HepG2 (cell line): ENCODE results near the gene JPH4. TPM values are rescaled to one million over a fixed set of nuclear protein-coding genes. Genes with fewer than 3 reads are reported as not detected.

Source experiments
- AHR ChIP-seq: IDR thresholded peaks from 2 replicates; pipeline ENCODE4 v1.6.1; 2018; ENCODE audit warnings: missing genetic modification reagents, missing compliant biosample characterization
- BCLAF1 ChIP-seq: fragments of 450-650 bp; IDR thresholded peaks from 2 replicates; pipeline ENCODE4 v1.6.1; 2017; ENCODE audit warnings: mild to moderate bottlenecking
- BRF2 ChIP-seq: sonication (generic); formaldehyde crosslinking; IDR thresholded peaks from 2 replicates; pipeline ENCODE4 v1.8.1; 2022; ENCODE audit warnings: mild to moderate bottlenecking, missing genetic modification reagents
- HMGXB4 ChIP-seq, 2 experiments: sonication (generic) in 1 of 2; formaldehyde crosslinking in 1 of 2; IDR thresholded peaks; 2 replicates each; pipeline versions ENCODE4 v1.4.0 to v1.6.1; 2018 to 2020; ENCODE audit warnings: missing genetic modification reagents in 2 of 2, borderline replicate concordance in 1 of 2, low read depth in 1 of 2, mild to moderate bottlenecking in 1 of 2, missing biosample characterization in 1 of 2
- NR1H2 ChIP-seq: sonication (generic); formaldehyde crosslinking; IDR thresholded peaks from 2 replicates; pipeline ENCODE4 v1.8.1; 2022; ENCODE audit warnings: low read depth, missing genetic modification reagents, borderline replicate concordance
- NR2C2 ChIP-seq: sonication (generic); formaldehyde crosslinking; IDR thresholded peaks from 2 replicates; pipeline ENCODE4 v1.4.0; 2020; ENCODE audit warnings: missing genetic modification reagents, mild to moderate bottlenecking, moderate library complexity, borderline replicate concordance
- PTBP1 ChIP-seq: fragments of 200-400 bp; formaldehyde crosslinking; IDR thresholded peaks from 2 replicates; pipeline ENCODE4 v1.6.1; 2018; ENCODE audit warnings: low read length, low read depth; ENCODE audit not compliant: poor library complexity, severe bottlenecking
- RAD21 ChIP-seq: fragments of 450-650 bp; formaldehyde crosslinking; IDR thresholded peaks from 2 replicates; pipeline ENCODE4 v1.5.0; 2020; ENCODE audit warnings: mild to moderate bottlenecking
- SCMH1 ChIP-seq: sonication (generic); formaldehyde crosslinking; IDR thresholded peaks from 2 replicates; pipeline ENCODE4 v1.9.0; 2021; ENCODE audit warnings: missing genetic modification reagents, mild to moderate bottlenecking, borderline replicate concordance
- SUZ12 ChIP-seq: fragments of 150-350 bp; IDR thresholded peaks from 2 replicates; pipeline ENCODE4 v1.6.1; 2014; ENCODE audit warnings: low read depth, low read length
- THYN1 ChIP-seq: sonication (generic); formaldehyde crosslinking; IDR thresholded peaks from 2 replicates; pipeline ENCODE4 v1.8.1; 2023; ENCODE audit warnings: low read depth, mild to moderate bottlenecking, moderate library complexity, missing genetic modification reagents, borderline replicate concordance
- ZFP82 ChIP-seq: sonication (generic); formaldehyde crosslinking; IDR thresholded peaks from 2 replicates; pipeline ENCODE4 v1.5.1; 2020; ENCODE audit warnings: mild to moderate bottlenecking, missing genetic modification reagents, borderline replicate concordance
- ZNF20 ChIP-seq: sonication (generic); formaldehyde crosslinking; IDR thresholded peaks from 2 replicates; pipeline ENCODE4 v1.4.0; 2020; ENCODE audit warnings: mild to moderate bottlenecking, moderate library complexity, missing genetic modification reagents
- ZNF263 ChIP-seq: sonication (generic); formaldehyde crosslinking; IDR thresholded peaks from 2 replicates; pipeline ENCODE4 v1.4.0; 2020; ENCODE audit warnings: missing genetic modification reagents
- ZNF337 ChIP-seq: sonication (generic); formaldehyde crosslinking; IDR thresholded peaks from 2 replicates; pipeline ENCODE4 v1.5.1; 2020; ENCODE audit warnings: missing genetic modification reagents, low read depth, mild to moderate bottlenecking, borderline replicate concordance
- ZNF383 ChIP-seq: sonication (generic); formaldehyde crosslinking; IDR thresholded peaks from 2 replicates; pipeline ENCODE4 v1.4.0; 2020; ENCODE audit warnings: missing genetic modification reagents, mild to moderate bottlenecking, borderline replicate concordance
- polyA plus RNA-seq, 8 experiments: library from polyadenylated mRNA; depleted of rRNA in 3 of 8; stranded (reverse) in 7 of 8; unstranded in 1 of 8; fragments of >200 nt; fragmentation: Illumina TruSeq in 4 of 8; extraction: Trizol in 4 of 8; gene quantifications; 2 replicates each; pipeline versions ENCODE4 v1.2.1 to v1.2.3, GENCODE V29; 2011 to 2016; ENCODE audit warnings: low read depth in 4 of 8, missing spikeins in 1 of 8, mixed read lengths in 1 of 8; ENCODE audit not compliant: insufficient read depth in 1 of 8
- total RNA-seq, 5 experiments: library from RNA; depleted of rRNA; stranded (reverse); fragments of >200 nt; fragmentation: Illumina TruSeq; extraction: Trizol; gene quantifications; 2 replicates each; pipeline ENCODE4 v1.2.3, GENCODE V29; 2016; ENCODE audit warnings: low read depth in 1 of 5
- TF ChIP-seq, protein P1 (sequence below): IDR thresholded peaks from 2 replicates; pipeline ENCODE4 v1.6.1; 2012; ENCODE audit warnings: low read depth, low read length, improper control_type of control experiment
- TF ChIP-seq, protein P2 (sequence below): sonication (generic); formaldehyde crosslinking; IDR thresholded peaks from 2 replicates; pipeline ENCODE4 v1.5.0; 2020; ENCODE audit warnings: mild to moderate bottlenecking, missing genetic modification reagents

JPH4 gene
- total and polyA plus RNA-seq, 2 of the 13 experiments (the other 11 are each of a cell fraction or from before 2014, with no cell fraction given): 0.08 to 0.22 TPM

DNA sequence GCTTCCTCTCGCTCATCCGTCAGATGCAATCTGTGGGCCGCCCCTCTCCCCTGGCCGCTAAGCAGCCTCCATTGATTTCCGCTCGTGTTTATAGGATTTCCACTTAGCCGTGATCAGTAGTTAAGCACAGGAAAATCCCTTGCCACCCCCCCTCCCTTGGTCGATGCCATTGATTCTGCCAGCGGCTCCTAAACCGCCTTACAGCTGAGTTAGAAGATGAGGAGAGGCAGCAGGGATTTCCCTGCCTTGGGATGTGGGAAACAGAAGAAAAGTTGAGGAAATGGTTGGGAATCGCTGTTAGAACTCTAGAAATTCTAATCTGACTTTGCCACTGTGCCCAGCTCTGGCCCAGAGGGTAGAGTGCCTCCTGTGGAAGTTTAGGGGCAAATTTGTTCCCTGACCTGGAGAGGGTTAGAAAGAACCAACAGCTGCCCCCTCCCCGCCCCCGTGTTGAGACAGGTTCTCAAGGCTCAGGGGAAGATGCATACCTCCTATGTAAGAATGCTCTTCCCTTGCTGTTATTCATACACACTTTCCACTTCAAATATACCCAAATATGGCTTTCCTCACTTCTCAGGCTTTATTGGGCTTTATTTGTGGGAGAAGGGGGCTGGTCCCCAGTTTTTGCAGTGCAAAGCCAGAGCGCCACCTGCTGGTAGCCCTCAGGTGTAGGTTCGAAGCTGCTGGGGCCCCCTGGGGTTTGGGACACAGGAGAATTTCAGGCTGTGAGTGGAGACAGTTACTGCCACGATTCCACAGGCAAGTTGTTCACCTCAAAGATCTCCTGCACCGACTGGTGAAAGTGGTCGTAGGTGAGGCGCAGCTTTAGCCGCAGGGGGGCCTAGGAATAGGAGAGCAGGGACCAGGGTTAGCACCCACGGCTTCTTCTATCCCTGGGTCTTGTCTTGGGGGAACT lies 19.3 kb downstream of the JPH4 start (continued):
- TF ChIP-seq NR2C2 (CRISPR knock-in tag) (no peak), ZNF20 (CRISPR knock-in tag) (no peak), HMGXB4 (CRISPR knock-in tag; IDR thresholded peaks at IDR 0.05; ENCODE audit: borderline replicate concordance in 1 of 2, low read depth in 1 of 2) (peak; percentile 57 to 65), AHR (CRISPR knock-in tag) (no peak), RAD21 (CRISPR knock-in tag) (peak; percentile 95), SCMH1 (CRISPR knock-in tag) (no peak), BRF2 (CRISPR knock-in tag) (no peak), PTBP1 (no peak), THYN1 (CRISPR knock-in tag) (no peak), NR1H2 (CRISPR knock-in tag) (no peak), ZNF263 (CRISPR knock-in tag) (no peak), ZNF383 (no peak; the same call in 1 of the 2 replicates), BCLAF1 (no peak), ZFP82 (no peak), SUZ12 (no peak), ZNF337 (CRISPR knock-in tag) (no peak)
- TF ChIP-seq, protein P1, sequence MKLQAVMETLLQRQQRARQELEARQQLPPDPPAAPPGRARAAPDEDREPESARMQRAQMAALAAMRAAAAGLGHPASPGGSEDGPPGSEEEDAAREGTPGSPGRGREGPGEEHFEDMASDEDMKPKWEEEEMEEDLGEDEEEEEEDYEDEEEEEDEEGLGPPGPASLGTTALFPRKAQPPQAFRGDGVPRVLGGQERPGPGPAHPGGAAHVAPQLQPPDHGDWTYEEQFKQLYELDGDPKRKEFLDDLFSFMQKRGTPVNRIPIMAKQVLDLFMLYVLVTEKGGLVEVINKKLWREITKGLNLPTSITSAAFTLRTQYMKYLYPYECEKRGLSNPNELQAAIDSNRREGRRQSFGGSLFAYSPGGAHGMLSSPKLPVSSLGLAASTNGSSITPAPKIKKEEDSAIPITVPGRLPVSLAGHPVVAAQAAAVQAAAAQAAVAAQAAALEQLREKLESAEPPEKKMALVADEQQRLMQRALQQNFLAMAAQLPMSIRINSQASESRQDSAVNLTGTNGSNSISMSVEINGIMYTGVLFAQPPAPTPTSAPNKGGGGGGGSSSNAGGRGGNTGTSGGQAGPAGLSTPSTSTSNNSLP: no peak
- TF ChIP-seq, protein P2, sequence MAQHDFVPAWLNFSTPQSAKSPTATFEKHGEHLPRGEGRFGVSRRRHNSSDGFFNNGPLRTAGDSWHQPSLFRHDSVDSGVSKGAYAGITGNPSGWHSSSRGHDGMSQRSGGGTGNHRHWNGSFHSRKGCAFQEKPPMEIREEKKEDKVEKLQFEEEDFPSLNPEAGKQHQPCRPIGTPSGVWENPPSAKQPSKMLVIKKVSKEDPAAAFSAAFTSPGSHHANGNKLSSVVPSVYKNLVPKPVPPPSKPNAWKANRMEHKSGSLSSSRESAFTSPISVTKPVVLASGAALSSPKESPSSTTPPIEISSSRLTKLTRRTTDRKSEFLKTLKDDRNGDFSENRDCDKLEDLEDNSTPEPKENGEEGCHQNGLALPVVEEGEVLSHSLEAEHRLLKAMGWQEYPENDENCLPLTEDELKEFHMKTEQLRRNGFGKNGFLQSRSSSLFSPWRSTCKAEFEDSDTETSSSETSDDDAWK (CRISPR knock-in tag): no peak
